Panc1 (cell line): ENCODE data around the gene GPATCH8.
"Not testable (repeated sequence)": the region's sequence is repeated elsewhere in the genome, so short reads cannot be mapped to it uniquely, and the experiment has no call there.

Experiments
- CTCF ChIP-seq: fragments of 450-650 bp; IDR thresholded peaks from 2 replicates; pipeline ENCODE4 v1.5.1; 2017; ENCODE audit warnings: mild to moderate bottlenecking
- POLR2AphosphoS5 ChIP-seq: IDR thresholded peaks from 2 replicates; pipeline ENCODE4 v1.6.1; 2012; ENCODE audit warnings: mild to moderate bottlenecking, low read depth, low read length, moderate library complexity
- REST ChIP-seq, 2 experiments: IDR thresholded peaks; 2 replicates each; pipeline ENCODE4 v1.6.1; 2011 to 2012; ENCODE audit warnings: low read depth in 2 of 2, control low read depth in 1 of 2, low read length in 1 of 2, mild to moderate bottlenecking in 1 of 2, moderate library complexity in 1 of 2; ENCODE audit not compliant: insufficient read depth in 1 of 2

GRCh38 chr17:44369414-44370023 is 133.7 kb downstream of the GPATCH8 start:
- TF ChIP-seq CTCF; POLR2AphosphoS5; REST (IDR thresholded peaks at IDR 0.05; ENCODE audit: insufficient read depth in 1 of 2, low read depth in 2 of 2, low read length in 1 of 2): not testable (repeated sequence)
